ENCODE measurements around the gene DNAJC4.

Gene DNAJC4

GRCh38 chr11:64230171-64230984 is at the start of gene DNAJC4:
TSS of gene DNAJC4 (plus strand) at chr11:64230548. CDS start at chr11:64230855, 307 bp downstream.
- peak; percentile 89 for DNase-seq (ENCODE audit: low spot score)

GRCh38 chr11:64180891-64181290 is 49.5 kb upstream of the DNAJC4 start:
- DNase-seq (ENCODE audit: low spot score) = peak; percentile 48

- DNase-seq (ENCODE audit: low spot score) = peak; percentile 96
These were observed 48.6 kb upstream of the DNAJC4 start for GRCh38 chr11:64181506-64182411.

GRCh38 chr11:64183890-64184289 is 46.5 kb upstream of the DNAJC4 start:
- DNase-seq (ENCODE audit: low spot score) = no peak

GRCh38 chr11:64185175-64185692 is 45.1 kb upstream of the DNAJC4 start:
- DNase-seq (ENCODE audit: low spot score) = peak; percentile 86

- peak; percentile 100 for DNase-seq (ENCODE audit: low spot score)
These were observed 44.5 kb upstream of the DNAJC4 start, which contains the start of gene STIP1 for GRCh38 chr11:64185693-64186491. TSS of gene STIP1 (plus strand) at chr11:64186171. CDS start at chr11:64186262, 91 bp downstream.

- DNase-seq (ENCODE audit: low spot score) = peak; percentile 52
These were observed 43.7 kb upstream of the DNAJC4 start for GRCh38 chr11:64186492-64187165.

- no peak for DNase-seq (ENCODE audit: low spot score)
These were observed 37.9 kb upstream of the DNAJC4 start for GRCh38 chr11:64192434-64192833.

GRCh38 chr11:64196626-64197025 is 33.7 kb upstream of the DNAJC4 start:
- DNase-seq (ENCODE audit: low spot score) = no peak

- no peak for DNase-seq (ENCODE audit: low spot score)
These were observed 31.8 kb upstream of the DNAJC4 start for GRCh38 chr11:64198511-64198910.

GRCh38 chr11:64201543-64201942 is 28.8 kb upstream of the DNAJC4 start:
- DNase-seq (ENCODE audit: low spot score) = no peak

GRCh38 chr11:64202992-64203391 is 27.4 kb upstream of the DNAJC4 start:
- no peak for DNase-seq (ENCODE audit: low spot score)

- no peak for DNase-seq (ENCODE audit: low spot score)
These were observed 26.8 kb upstream of the DNAJC4 start for GRCh38 chr11:64203421-64204079.

GRCh38 chr11:64204080-64204440 is 26.3 kb upstream of the DNAJC4 start:
- DNase-seq (ENCODE audit: low spot score) = no peak

GRCh38 chr11:64204464-64204989 is 25.8 kb upstream of the DNAJC4 start:
- peak; percentile 84 for DNase-seq (ENCODE audit: low spot score)

GRCh38 chr11:64206457-64207255 is 23.7 kb upstream of the DNAJC4 start, which contains the start of gene FERMT3:
TSS of gene FERMT3 (plus strand) at chr11:64206721. CDS start at chr11:64207365, 644 bp downstream.
- DNase-seq (ENCODE audit: low spot score) = no peak

GRCh38 chr11:64207256-64208085 is 22.9 kb upstream of the DNAJC4 start:
- no peak for DNase-seq (ENCODE audit: low spot score)

GRCh38 chr11:64208086-64208795 is 22.1 kb upstream of the DNAJC4 start:
- no peak for DNase-seq (ENCODE audit: low spot score)
